Trophoblast cell (in vitro differentiated cells and primary cell): ENCODE results near the gene SPRED3.

Experiments used
- DNase-seq, 2 donors: peaks; one replicate each; pipeline ENCODE4 v3.0.0-alpha.2; 2016
- H2AFZ ChIP-seq: 2 replicates; pipeline ENCODE4 v1.6.1; 2013; ENCODE audit warnings: low read length, moderate library complexity, mild to moderate bottlenecking; ENCODE audit not compliant: insufficient read depth, poor library complexity
- H2AK5ac ChIP-seq: 2 replicates; pipeline ENCODE4 v1.6.1; 2013; ENCODE audit warnings: mild to moderate bottlenecking, low read length
- H2BK120ac ChIP-seq: 2 replicates; pipeline ENCODE4 v1.6.1; 2013; ENCODE audit warnings: low read length, mild to moderate bottlenecking, moderate library complexity; ENCODE audit not compliant: insufficient read depth, poor library complexity
- H2BK12ac ChIP-seq: 2 replicates; pipeline ENCODE4 v1.6.1; 2013; ENCODE audit warnings: mild to moderate bottlenecking, low read length, moderate library complexity
- H2BK5ac ChIP-seq: 2 replicates; pipeline ENCODE4 v1.6.1; 2013; ENCODE audit warnings: low read length, low read depth, moderate library complexity, mild to moderate bottlenecking; ENCODE audit not compliant: poor library complexity
- H3K14ac ChIP-seq: 2 replicates; pipeline ENCODE4 v1.6.1; 2013; ENCODE audit warnings: mild to moderate bottlenecking, low read length
- H3K18ac ChIP-seq: 2 replicates; pipeline ENCODE4 v1.6.1; 2013; ENCODE audit warnings: mild to moderate bottlenecking, low read length
- H3K23ac ChIP-seq: 2 replicates; pipeline ENCODE4 v1.6.1; 2013; ENCODE audit warnings: low read length
- H3K27ac ChIP-seq: 2 replicates; pipeline ENCODE4 v1.5.1; 2013; ENCODE audit warnings: low read depth, mild to moderate bottlenecking, inconsistent platforms, low read length, moderate library complexity
- H3K27me3 ChIP-seq: 2 replicates; pipeline ENCODE4 v1.6.1; 2013; ENCODE audit warnings: inconsistent platforms, mild to moderate bottlenecking, low read length, moderate library complexity; ENCODE audit not compliant: insufficient read depth
- H3K36me3 ChIP-seq, 2 experiments: 1 replicate in 1 of 2; 2 replicates in 1 of 2; pipeline ENCODE4 v1.6.1; 2013; ENCODE audit warnings: low read length in 2 of 2, mild to moderate bottlenecking in 2 of 2, moderate library complexity in 1 of 2; ENCODE audit not compliant: insufficient read depth in 2 of 2, control insufficient read depth in 1 of 2
- H3K4ac ChIP-seq: 2 replicates; pipeline ENCODE4 v1.6.1; 2013; ENCODE audit warnings: low read depth, mild to moderate bottlenecking, low read length, moderate library complexity
- H3K4me1 ChIP-seq, 2 experiments: 1 replicate in 1 of 2; 2 replicates in 1 of 2; pipeline ENCODE4 v1.6.1; 2013; ENCODE audit warnings: low read length in 2 of 2, mild to moderate bottlenecking in 2 of 2, moderate library complexity in 1 of 2; ENCODE audit not compliant: insufficient read depth in 2 of 2, control insufficient read depth in 1 of 2
- H3K4me2 ChIP-seq: 2 replicates; pipeline ENCODE4 v1.6.1; 2013; ENCODE audit warnings: inconsistent platforms, mild to moderate bottlenecking, low read length, moderate library complexity
- H3K4me3 ChIP-seq: 2 replicates; pipeline ENCODE4 v1.5.1; 2013; ENCODE audit warnings: mild to moderate bottlenecking, low read depth, low read length, inconsistent platforms
- H3K79me1 ChIP-seq: one replicate; pipeline ENCODE4 v1.6.1; 2013; ENCODE audit warnings: low read length
- H3K79me2 ChIP-seq: 2 replicates; pipeline ENCODE4 v1.6.1; 2013; ENCODE audit warnings: low read length, mild to moderate bottlenecking; ENCODE audit not compliant: control insufficient read depth, insufficient read depth, poor library complexity
- H3K9ac ChIP-seq: 2 replicates; pipeline ENCODE4 v1.6.1; 2013; ENCODE audit warnings: mild to moderate bottlenecking, low read length
- H3K9me3 ChIP-seq: 2 replicates; pipeline ENCODE4 v1.6.1; 2013; ENCODE audit warnings: low read depth, mild to moderate bottlenecking, control low read depth, inconsistent platforms, low read length; ENCODE audit not compliant: insufficient read depth
- H4K12ac ChIP-seq: 2 replicates; pipeline ENCODE4 v1.6.1; 2013; ENCODE audit warnings: low read depth, mild to moderate bottlenecking, low read length, moderate library complexity
- H4K8ac ChIP-seq: 2 replicates; pipeline ENCODE4 v1.6.1; 2013; ENCODE audit warnings: low read depth, mild to moderate bottlenecking, low read length, moderate library complexity
- H4K91ac ChIP-seq: one replicate; pipeline ENCODE4 v1.6.1; 2013; ENCODE audit warnings: low read depth, mild to moderate bottlenecking, low read length, moderate library complexity
- WGBS: extraction: QIAGEN DNeasy Blood & Tissue Kit; methylation state at CpG from one replicate; pipeline ENCODE4 v1.1.7; 2013; ENCODE audit warnings: missing lambda C conversion rate; ENCODE audit not compliant: insufficient read length, insufficient coverage; ENCODE audit errors: extremely low coverage; 5-methylcytosine and 5-hydroxymethylcytosine counted together

Gene SPRED3

DNA sequence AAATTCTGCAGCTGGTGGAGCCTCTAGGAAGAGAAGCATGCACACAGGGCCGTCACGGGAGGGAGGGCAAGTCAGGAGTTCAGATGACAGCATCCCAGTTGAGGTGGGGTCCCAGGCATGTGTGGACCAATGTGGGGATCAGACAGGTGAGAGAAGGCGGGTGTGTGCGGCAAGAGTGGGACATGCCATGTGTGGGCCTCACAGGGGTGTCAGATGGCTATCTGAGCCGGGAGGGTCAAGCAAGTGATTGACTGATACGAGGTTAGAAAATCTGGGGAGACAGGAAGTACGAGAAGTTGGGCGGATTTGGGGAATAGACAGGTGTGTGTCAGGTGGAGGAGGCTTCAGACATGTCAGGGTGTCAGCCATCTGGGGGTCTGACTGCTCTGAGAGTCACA is 28.6 kb downstream of the SPRED3 start:
- Histone ChIP-seq H3K36me3 (no peaks in the 10 kb centered on the region), H3K14ac (no peak overlapping the region), H4K12ac (no peak overlapping the region), H3K4ac (no peak overlapping the region), H3K9ac (no peak overlapping the region), H3K79me2 (no peaks in the 10 kb centered on the region), H4K8ac (no peak overlapping the region), H3K23ac (no peak overlapping the region), H4K91ac (no peak overlapping the region), H3K27me3 (no peaks in the 10 kb centered on the region), H3K79me1 (no peaks in the 10 kb centered on the region), H3K4me3 (no peak overlapping the region), H3K9me3 (peaks cover 8% of the 10 kb centered on the region), H3K18ac (no peak overlapping the region), H3K4me2 (no peak overlapping the region), H2BK12ac (no peak overlapping the region), H2AFZ (no peak overlapping the region), H3K27ac (no peak overlapping the region), H2BK120ac (no peak overlapping the region), H3K4me1 (peaks cover 0 to 12% of the 10 kb centered on the region in 2 experiments), H2BK5ac (no peak overlapping the region), H2AK5ac (no peak overlapping the region)
- 100% methylated on average over 2 of the region's 8 CpGs for WGBS
- DNase-seq, result no peak

DNA sequence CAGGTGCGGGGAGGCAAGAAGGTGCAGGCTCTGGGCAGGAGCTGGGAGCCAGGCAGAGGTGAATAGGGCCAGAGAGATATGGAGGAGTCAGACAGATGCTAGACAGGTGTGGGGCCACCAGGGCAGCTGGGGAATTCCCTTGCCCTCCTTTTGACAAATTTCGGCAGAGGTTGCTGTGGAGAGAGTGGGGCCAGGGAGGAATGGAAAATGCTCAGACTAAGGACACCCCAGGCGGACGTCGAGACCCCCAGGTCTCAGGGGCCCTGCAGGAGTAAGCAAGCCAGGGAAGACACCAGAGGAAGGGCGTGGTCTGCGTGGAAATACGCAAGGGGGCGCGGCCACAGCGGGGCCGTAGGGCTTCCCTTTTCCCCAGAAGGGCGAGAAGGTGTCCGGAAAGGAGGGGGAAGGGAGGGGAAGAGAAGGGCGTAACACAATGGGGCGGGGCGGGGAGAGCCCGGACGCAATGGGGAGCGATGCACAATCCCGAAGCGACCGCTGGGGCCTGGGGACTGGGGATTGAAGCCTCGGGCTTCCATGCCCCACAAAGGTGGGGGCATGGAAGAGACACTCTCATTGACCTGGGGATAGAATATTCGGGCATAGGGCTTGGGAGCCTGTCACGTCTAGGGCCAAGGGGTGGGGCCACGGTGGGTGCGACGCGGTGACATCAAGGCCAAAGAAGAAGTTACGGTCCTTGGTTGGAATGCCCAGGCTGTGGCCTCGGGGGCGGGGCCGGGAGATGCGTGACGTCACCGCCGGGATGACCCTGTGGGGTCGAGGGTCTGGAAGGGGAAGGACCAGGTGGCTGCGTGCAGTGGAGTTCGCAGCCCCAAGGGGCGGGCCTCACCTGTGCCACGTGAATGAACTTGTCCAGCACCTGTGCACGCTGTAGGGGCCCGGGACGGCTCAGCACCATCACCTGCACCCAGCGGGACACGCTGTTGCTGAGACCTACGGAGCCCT is 29.3 kb downstream of the SPRED3 start:
- H3K4me3 ChIP-seq, result peak overlapping the region; percentile 21
- peaks cover 8% of the 10 kb centered on the region for H3K9me3 ChIP-seq
- H3K18ac ChIP-seq, result no peak overlapping the region
- H4K8ac ChIP-seq, result no peak overlapping the region
- DNase-seq, result peak in 1 of 2 donors; percentile 53
- peak overlapping the region; percentile 24 for H2AFZ ChIP-seq
- no peak overlapping the region for H3K4ac ChIP-seq
- H3K4me2 ChIP-seq, result peak overlapping the region; percentile 48
- no peaks in the 10 kb centered on the region for H3K36me3 ChIP-seq
- no CpG with 5 or more reads among the region's 49 CpGs for WGBS
- no peak overlapping the region for H2BK5ac ChIP-seq
- H4K91ac ChIP-seq, result no peak overlapping the region
- peaks cover 0 to 11% of the 10 kb centered on the region in 2 experiments for H3K4me1 ChIP-seq
- no peak overlapping the region for H2AK5ac ChIP-seq
- no peaks in the 10 kb centered on the region for H3K79me2 ChIP-seq
- H3K14ac ChIP-seq, result no peak overlapping the region
- no peak overlapping the region for H2BK120ac ChIP-seq
- H3K79me1 ChIP-seq, result no peaks in the 10 kb centered on the region
- H2BK12ac ChIP-seq, result no peak overlapping the region
- no peak overlapping the region for H3K23ac ChIP-seq
- no peak overlapping the region for H4K12ac ChIP-seq
- no peaks in the 10 kb centered on the region for H3K27me3 ChIP-seq
- no peak overlapping the region for H3K9ac ChIP-seq
- no peak overlapping the region for H3K27ac ChIP-seq

DNA sequence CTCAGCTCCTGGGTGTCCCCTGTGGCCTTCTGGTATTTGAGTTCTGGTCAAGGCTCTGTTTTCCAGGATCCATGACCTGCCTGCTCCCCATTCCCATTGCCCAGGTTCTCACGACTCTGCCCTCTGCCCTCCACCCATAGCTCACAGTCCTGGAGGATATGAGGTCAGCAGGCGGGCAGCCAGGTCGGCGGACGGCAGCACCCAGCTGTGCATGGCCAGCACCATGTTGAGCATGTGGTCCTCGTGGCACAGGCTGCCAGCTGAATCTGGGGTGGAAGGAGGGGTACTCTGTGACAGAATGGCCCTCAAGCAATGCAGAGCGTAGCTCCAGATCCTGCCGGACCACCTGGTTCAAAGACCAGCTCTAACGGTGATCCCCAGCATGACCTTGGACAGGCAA is 32.4 kb downstream of the SPRED3 start:
- no peak overlapping the region for H3K18ac ChIP-seq

DNA sequence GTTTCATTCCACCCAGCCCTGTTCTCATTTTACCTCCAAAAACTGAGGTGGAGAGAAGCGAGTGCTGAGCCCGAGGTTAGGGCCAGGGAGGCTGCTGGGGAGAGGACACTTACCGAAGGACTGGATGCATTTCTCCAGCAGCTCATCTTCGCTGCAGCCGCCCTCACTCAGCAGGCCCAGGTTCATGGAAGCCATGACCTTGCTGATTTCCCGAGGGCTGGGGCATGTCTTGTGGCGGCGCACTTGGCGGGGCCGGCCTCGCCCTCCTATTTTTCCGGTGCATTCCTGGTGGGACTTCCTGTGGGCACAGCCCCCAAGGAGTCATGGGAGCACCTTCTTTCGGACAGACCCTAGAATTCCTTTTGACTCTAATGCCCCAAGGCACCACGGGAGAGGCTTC is 33.4 kb downstream of the SPRED3 start:
- H3K18ac ChIP-seq, result no peak overlapping the region

More for the DNA sequence above, 32.4 kb downstream of the SPRED3 start:
- Histone ChIP-seq H4K12ac (no peak overlapping the region), H4K91ac (no peak overlapping the region), H3K36me3 (no peaks in the 10 kb centered on the region), H3K4me2 (no peak overlapping the region), H4K8ac (no peak overlapping the region), H3K23ac (no peak overlapping the region), H3K79me2 (no peaks in the 10 kb centered on the region), H3K4me1 (peaks cover 5 to 12% of the 10 kb centered on the region in 2 experiments), H3K9me3 (peaks cover 6% of the 10 kb centered on the region), H2BK120ac (no peak overlapping the region), H3K14ac (no peak overlapping the region), H3K9ac (no peak overlapping the region), H2AFZ (no peak overlapping the region), H3K4ac (no peak overlapping the region), H2AK5ac (no peak overlapping the region), H3K27me3 (no peaks in the 10 kb centered on the region), H3K27ac (no peak overlapping the region), H2BK5ac (no peak overlapping the region), H2BK12ac (no peak overlapping the region), H3K4me3 (no peak overlapping the region), H3K79me1 (no peaks in the 10 kb centered on the region)
- no CpG with 5 or more reads among the region's 9 CpGs for WGBS
- no peak for DNase-seq

More for the DNA sequence above, 33.4 kb downstream of the SPRED3 start:
- peaks cover 5 to 12% of the 10 kb centered on the region in 2 experiments for H3K4me1 ChIP-seq
- no peak overlapping the region for H4K12ac ChIP-seq
- H3K36me3 ChIP-seq, result no peaks in the 10 kb centered on the region
- H3K79me1 ChIP-seq, result no peaks in the 10 kb centered on the region
- no peak overlapping the region for H3K4ac ChIP-seq
- no peak overlapping the region for H2BK120ac ChIP-seq
- H3K79me2 ChIP-seq, result no peaks in the 10 kb centered on the region
- no peak overlapping the region for H3K4me2 ChIP-seq
- no peak overlapping the region for H2BK5ac ChIP-seq
- WGBS, result no CpG with 5 or more reads among the region's 14 CpGs
- H3K4me3 ChIP-seq, result no peak overlapping the region
- H2AK5ac ChIP-seq, result no peak overlapping the region
- no peak overlapping the region for H3K14ac ChIP-seq
- no peak overlapping the region for H3K27ac ChIP-seq
- no peak overlapping the region for H3K23ac ChIP-seq
- H2AFZ ChIP-seq, result no peak overlapping the region
- H3K27me3 ChIP-seq, result no peaks in the 10 kb centered on the region
- no peak overlapping the region for H2BK12ac ChIP-seq
- H4K91ac ChIP-seq, result no peak overlapping the region
- no peak for DNase-seq
- no peak overlapping the region for H3K9ac ChIP-seq
- H3K9me3 ChIP-seq, result peaks cover 6% of the 10 kb centered on the region
- H4K8ac ChIP-seq, result no peak overlapping the region
